ENCODE data around the gene CLSTN2.

Gene CLSTN2

DNA sequence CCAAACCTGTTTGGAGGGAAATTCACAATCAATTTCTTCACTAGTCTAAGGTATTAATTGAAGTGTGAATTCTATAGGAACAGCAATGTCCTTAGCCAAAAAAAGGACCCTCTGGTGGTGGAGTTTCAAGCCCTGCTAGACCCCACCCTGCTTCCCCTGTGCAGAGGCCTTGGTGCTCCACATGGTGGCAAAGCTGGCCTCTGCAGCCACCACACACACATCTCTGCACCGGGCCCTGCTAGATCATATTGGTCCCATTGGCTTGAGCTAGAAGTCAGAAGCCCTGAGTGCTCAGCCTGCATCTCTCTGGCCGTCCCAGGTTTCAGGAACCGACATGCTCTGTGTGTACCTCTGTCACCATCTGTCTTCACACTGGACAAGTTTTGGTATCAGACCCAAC, 522.0 kb downstream of the CLSTN2 start:
- no peak for DNase-seq (ENCODE audit: low spot score)

DNA sequence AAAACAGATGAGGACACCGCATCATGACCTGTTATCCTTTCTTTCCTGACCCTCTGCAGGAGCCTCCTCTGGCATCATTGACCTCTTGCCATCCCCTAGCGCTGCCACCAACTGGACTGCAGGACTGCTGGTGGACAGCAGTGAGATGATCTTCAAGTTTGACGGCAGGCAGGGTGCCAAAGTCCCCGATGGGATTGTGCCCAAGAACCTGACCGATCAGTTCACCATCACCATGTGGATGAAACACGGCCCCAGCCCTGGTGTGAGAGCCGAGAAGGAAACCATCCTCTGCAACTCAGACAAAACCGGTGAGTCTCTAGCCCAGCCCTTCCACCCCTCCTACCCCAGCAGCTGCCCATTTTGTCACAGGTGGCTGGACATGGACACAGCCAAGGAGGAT, 524.5 kb downstream of the CLSTN2 start:
- no peak for DNase-seq (ENCODE audit: low spot score)

GRCh38 chr3:140461250-140461649, 526.3 kb downstream of the CLSTN2 start:
- DNase-seq (ENCODE audit: low spot score), result no peak

DNA sequence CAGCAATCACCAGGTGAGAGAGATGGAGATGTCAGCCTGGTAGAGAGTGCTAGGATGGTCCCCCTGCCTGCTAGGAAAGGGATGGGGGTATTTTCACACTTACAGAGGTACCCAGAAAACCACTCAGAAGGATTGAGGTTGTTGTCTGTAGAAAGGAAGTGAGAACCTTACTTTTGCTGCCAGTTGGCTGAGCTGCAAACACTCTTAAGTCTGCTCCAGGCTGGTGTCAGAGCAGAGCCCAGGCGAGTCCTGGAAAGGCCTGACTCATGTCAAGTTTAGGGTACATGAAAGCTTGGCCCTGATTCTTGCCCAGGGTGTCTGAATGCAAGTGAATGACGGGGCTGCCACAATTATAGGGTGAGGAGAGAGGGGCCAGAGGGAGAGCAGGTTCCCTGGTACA, 528.4 kb downstream of the CLSTN2 start:
- DNase-seq (ENCODE audit: low spot score), result no peak

DNA sequence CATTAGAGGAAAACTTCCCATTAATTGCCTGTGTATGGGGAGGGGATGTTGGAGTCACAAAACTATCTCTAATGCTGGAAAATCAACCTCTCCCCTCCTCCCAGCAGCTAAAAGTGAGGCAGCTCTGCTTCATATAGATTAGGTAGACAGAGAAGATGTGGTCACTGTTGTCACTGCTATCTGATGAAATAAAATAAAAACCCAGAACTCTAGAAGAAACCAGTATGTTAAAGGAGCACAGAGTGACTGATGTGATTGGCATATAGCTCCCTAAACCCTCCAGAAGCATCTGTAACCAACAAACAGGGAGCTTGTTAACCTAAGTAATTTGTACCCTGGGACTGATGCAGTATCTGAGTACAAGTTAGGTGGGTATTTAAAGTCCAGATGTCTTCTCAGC, 531.0 kb downstream of the CLSTN2 start:
- no peak for DNase-seq (ENCODE audit: low spot score)

- no peak for DNase-seq (ENCODE audit: low spot score)
Observed at GRCh38 chr3:140466535-140466934, 531.5 kb downstream of the CLSTN2 start.

DNA sequence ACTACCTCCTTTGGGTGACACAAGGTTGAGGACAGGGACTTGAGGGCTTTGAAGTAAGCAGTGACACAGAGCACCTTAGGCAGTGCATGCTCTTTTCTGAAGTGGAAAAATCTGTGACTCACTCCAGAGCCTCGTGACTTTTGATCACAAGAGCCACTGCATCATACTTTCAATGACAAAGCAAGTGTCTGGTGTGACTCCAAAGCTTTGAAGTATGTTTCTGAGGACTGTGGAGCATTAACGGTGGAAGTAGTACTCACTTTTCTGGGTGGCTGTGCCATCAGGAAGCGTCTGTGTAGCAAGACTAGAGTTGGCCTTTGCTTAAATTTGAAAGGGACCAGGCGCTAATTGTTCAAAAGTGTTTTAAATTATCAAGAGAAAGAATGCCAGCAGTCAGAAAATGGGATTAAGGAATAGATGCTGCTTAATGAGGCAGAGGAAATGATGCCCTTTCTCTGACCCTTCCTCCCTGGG, 532.2 kb downstream of the CLSTN2 start:
- no peak for DNase-seq (ENCODE audit: low spot score)

GRCh38 chr3:140467796-140468315, 532.9 kb downstream of the CLSTN2 start:
- DNase-seq (ENCODE audit: low spot score), result no peak

DNA sequence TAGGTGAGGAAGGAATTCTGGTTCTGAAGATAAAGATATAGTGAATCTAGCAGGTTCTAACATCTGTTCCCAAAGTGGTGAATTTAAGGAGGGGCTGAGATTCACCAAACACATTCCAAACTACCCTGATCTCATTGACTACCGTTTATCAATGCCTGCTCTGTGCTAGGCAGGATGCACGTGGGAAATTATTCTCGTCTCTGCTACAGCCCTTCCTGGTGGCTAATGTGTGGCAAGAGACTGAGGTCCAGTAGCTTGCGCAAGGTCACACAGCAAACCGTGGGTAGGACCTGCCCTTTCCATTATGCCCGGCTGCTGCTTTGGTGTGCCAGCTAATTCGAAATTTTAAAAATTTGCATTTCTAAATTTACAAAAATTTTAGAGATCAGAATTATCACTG, 533.4 kb downstream of the CLSTN2 start:
- no peak for DNase-seq (ENCODE audit: low spot score)

DNA sequence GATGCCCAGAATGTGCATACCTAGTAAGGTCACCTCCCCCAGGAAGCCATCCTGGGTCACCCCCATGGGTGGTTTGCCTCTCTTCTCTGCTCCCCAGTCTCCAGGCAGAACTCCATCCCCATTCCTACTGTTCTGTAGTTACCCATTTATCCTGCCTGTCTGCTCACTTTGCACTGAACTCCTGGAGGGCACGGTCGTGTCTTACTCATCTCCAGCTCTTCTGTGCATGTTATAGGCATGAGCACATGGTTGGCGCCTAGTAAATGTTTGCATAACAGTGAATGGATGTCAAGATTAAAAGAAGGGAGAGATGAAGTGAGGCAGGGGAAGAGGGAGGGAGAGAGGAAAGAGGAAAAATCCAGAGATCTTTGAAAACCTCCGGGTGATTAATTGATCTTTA, 534.5 kb downstream of the CLSTN2 start:
- DNase-seq (ENCODE audit: low spot score), result no peak

DNA sequence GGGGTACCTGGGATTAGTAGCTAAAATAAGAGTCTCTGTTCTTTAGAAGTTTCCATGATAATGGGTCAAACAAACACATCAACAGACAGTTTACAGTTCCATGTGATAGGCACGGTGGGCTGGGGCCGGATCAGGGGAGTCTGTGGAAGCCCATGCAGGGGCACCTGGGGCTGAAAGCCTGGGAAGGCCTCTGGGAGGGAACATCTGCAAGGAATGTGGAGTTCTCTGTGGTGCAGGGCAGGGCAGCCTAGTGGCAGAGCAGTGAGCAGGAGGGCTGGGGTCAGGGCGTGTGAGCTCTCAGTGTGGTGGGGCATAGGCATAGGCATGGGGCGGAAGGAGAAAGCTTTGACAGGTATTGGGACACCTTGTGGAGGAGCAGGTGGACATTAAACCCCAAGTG, 535.2 kb downstream of the CLSTN2 start:
- no peak for DNase-seq (ENCODE audit: low spot score)

GRCh38 chr3:140470962-140471361, 536.0 kb downstream of the CLSTN2 start:
- DNase-seq (ENCODE audit: low spot score), result no peak

DNA sequence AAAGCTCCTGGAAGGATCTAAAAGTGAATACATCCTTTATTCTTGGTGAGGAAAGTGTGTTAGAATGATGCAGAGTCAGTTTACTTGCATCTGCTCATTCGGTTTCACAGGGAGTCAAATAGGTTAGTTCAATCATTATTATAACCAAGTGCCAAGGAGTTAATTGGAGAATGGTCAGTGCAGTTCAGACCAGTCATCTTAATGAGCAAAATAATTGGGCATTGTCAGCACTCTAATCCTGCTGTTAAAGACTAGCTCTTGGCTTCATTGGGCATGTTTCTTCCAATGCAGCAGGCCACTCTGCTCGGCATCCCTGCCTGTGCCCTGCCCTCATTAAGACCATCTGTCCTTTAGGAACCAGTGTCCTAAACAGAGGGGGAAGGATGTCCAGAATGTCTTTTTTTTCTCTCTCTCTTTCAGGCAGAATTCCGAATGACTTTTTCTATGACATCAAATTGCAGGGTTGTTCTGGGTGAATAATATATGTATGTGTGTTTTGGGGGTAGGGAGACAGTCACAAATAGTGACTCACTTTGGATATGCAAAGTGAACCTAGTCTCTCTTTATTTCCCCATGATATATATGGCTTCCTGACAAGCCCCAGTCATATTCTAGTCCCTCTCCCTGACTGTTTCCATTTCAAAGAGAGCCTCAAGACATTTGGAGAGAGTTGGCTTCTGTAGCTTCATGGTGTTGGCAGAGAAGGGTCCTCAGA, 537.5 kb downstream of the CLSTN2 start:
- no peak for DNase-seq (ENCODE audit: low spot score)

DNA sequence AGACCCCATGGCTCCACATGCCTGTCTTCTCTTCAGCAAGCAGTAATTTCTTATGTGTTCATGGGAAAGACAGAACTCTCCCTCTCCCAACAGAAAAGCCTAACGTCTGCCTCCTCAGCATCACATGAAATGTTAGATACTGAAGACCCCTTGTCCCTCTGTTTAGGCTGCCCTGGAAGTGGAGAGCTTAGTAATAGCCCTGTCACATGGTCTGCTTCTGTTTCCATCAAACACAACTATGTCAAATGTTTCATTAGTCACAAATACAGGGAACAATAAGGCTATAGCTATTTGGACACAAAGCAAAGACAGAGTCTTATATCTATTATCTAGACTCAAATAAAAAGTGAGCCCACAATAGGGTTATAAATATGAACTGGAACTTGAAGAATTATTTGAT, 552.6 kb downstream of the CLSTN2 start:
- no peak for DNase-seq (ENCODE audit: low spot score)

- no peak for DNase-seq (ENCODE audit: low spot score)
Observed at GRCh38 chr3:140493271-140493670, 558.3 kb downstream of the CLSTN2 start.

- DNase-seq (ENCODE audit: low spot score), result no peak
Observed at GRCh38 chr3:140494970-140495369, 560.0 kb downstream of the CLSTN2 start.

DNA sequence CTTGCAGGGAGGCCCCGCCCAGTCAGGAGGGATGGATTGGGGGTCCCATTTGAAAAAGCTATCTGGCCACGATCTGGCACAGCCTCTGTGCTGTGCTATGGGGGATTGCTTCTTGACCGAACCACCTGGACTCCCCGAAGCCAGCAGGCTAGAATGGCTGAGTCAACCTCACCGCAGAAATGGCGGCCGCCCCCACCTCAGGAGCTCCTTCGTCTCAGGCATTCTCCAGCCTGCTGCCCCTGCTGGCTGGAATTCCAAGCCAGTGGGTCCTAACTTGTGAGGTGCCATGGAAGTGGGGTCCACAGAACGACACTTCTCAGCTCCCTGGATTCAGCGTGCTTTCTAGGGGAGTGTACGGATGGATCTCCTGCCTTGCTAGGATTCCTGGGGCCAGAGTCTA, 562.3 kb downstream of the CLSTN2 start:
- no peak for DNase-seq (ENCODE audit: low spot score)

DNA sequence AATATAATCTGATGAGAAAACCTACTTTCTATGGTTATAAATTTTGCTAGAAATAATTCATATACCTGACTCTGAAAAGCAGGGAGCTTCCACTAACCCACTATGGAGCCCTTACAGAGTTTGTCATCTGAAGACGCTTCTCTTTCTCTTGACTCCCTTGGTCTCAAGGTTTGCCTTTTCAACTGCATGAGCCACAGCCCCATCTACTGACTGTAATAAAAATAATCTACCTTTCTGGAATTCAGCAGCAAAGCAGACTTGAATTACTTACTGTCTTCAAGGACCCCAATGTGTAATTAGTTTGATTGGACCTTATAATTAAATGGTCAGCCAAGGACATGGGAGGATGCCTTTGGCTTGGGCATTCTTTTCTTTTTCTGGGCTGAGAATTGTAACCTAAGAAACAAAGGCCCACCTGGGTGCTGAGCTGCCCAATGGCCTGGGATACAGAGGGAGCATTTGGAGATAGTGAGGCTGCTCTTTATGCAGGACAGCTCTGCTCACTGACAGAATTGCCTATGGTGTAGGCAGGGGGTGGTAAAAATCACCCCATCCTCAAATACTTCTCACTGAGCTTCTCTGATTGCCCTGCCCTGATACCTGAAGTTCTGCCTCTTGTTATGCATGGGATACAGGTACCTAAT, 564.3 kb downstream of the CLSTN2 start:
- DNase-seq (ENCODE audit: low spot score), result no peak

- DNase-seq (ENCODE audit: low spot score), result no peak
Observed at GRCh38 chr3:140500473-140500872, 565.5 kb downstream of the CLSTN2 start.

- no peak for DNase-seq (ENCODE audit: low spot score)
Observed at GRCh38 chr3:140501061-140501769, 566.2 kb downstream of the CLSTN2 start.

DNA sequence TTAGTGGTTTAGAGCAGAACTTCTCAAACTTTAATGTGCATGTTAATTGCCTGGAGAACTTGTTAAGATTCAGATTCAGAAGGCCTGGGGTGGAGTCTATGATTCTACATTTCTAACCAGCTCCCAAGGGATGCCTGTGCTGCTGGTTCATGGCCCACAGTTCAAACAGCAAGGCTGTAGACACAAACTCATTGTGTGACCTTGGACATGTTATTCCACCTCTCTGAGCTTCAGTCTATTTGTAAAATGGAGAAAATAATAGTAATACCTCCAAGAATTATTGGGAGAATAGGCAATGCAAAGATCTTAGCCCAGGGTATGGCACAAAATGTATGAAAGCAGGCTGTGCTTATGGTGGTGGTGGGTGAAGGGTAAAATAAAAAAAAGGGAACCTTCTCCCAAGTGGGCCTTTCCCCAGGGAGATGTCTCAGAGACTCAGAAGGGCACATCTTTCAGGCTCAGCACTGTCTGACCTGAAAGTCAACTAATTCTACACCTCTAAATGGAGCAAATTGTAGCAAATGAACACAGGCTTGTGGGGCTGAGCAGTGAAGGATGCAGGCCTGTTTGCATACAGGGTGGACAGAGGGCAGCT, 566.9 kb downstream of the CLSTN2 start:
- DNase-seq (ENCODE audit: low spot score), result no peak

- no peak for DNase-seq (ENCODE audit: low spot score)
Observed at GRCh38 chr3:140505213-140505612, 570.2 kb downstream of the CLSTN2 start.

- DNase-seq (ENCODE audit: low spot score), result no peak
Observed at GRCh38 chr3:140505876-140506275, 570.9 kb downstream of the CLSTN2 start.

Data from CD4-positive, alpha-beta T cell treated with Interleukin-6 at 100 ng/mL for 8 hours (primary cell).